ENCODE data around the gene CNTNAP2.

DNA sequence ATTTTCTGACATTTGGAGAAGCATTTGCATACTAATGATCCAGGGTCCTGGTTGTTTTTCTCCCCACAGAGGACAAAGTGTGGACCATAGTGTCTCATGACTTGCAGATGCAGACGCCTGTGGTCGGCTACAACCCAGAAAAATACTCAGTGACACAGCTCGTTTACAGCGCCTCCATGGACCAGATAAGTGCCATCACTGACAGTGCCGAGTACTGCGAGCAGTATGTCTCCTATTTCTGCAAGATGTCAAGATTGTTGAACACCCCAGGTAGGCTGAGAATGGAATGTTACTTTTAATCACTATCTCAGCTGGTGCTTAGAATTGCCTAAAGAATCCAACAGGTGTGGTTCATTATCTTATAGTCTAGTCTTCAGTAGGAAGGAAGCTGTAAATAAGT, 1522.4 kb downstream of the CNTNAP2 start:
- TF ChIP-seq, protein P1, sequence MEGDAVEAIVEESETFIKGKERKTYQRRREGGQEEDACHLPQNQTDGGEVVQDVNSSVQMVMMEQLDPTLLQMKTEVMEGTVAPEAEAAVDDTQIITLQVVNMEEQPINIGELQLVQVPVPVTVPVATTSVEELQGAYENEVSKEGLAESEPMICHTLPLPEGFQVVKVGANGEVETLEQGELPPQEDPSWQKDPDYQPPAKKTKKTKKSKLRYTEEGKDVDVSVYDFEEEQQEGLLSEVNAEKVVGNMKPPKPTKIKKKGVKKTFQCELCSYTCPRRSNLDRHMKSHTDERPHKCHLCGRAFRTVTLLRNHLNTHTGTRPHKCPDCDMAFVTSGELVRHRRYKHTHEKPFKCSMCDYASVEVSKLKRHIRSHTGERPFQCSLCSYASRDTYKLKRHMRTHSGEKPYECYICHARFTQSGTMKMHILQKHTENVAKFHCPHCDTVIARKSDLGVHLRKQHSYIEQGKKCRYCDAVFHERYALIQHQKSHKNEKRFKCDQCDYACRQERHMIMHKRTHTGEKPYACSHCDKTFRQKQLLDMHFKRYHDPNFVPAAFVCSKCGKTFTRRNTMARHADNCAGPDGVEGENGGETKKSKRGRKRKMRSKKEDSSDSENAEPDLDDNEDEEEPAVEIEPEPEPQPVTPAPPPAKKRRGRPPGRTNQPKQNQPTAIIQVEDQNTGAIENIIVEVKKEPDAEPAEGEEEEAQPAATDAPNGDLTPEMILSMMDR (IDR thresholded peaks at IDR 0.05): no peak
- no peak for TF ChIP-seq POLR2A (IDR thresholded peaks at IDR 0.05)

Measured in heart left ventricle (tissue), 13 donors.